ENCODE measurements around the gene TMEM129. TPM values are rescaled to one million over a fixed set of nuclear protein-coding genes. Genes with fewer than 3 reads are reported as not detected.

TMEM129 gene
- total and polyA plus RNA-seq, 10 of the 15 experiments (the other 5 are each of a cell fraction or from before 2014, with no cell fraction given), result 0.19 to 24.9 (median 13.2) TPM

DNA sequence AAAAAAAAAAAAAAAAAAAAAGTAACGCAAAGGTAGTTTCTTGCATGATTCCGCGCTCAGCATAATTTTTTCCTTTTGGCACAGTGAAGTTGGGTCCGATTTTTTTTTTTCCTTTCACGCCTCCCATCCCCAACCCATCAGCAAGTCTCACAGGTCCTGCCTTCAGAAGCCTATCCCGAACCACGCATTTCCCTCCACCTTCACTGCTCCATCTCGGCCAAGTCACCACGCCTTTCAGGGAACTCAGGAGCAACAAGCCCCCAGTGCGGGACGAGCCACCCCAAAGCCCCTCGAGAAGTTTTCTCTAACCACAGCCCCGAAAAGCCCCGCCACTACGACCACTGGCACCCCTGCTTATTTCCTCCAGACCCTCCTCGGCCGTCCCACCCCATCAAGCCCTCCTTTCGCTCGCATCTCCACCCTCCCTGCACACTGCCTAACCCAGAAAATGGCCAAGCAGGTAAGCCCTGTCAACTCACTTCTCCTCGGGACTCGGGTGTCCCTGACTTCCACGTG lies 10.0 kb downstream of the TMEM129 start (continued):
- TF ChIP-seq, protein P1, sequence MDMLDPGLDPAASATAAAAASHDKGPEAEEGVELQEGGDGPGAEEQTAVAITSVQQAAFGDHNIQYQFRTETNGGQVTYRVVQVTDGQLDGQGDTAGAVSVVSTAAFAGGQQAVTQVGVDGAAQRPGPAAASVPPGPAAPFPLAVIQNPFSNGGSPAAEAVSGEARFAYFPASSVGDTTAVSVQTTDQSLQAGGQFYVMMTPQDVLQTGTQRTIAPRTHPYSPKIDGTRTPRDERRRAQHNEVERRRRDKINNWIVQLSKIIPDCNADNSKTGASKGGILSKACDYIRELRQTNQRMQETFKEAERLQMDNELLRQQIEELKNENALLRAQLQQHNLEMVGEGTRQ (IDR thresholded peaks at IDR 0.05; ENCODE audit: borderline replicate concordance, low read depth, low read length), result no peak
- TF ChIP-seq NBN (IDR thresholded peaks at IDR 0.05) (0 out of 2 replicates have a peak, but pooled peaks have one; percentile 41), IRF4 (IDR thresholded peaks at IDR 0.05; ENCODE audit: low read depth, low read length) (no peak), RELA (IDR thresholded peaks at IDR 0.05; ENCODE audit: borderline replicate concordance, partially characterized antibody) (no peak), BRCA1 (IDR thresholded peaks at IDR 0.05; ENCODE audit: low read depth, low read length) (no peak), CEBPB (IDR thresholded peaks at IDR 0.05; ENCODE audit: borderline replicate concordance in 1 of 2, low read depth in 2 of 2, low read length in 2 of 2) (no peak), CBX3 (IDR thresholded peaks at IDR 0.05; ENCODE audit: borderline replicate concordance, low read depth) (no peak), CREM (IDR thresholded peaks at IDR 0.05; ENCODE audit: low read depth) (no peak), NFYA (IDR thresholded peaks at IDR 0.05; ENCODE audit: borderline replicate concordance, low read depth, low read length) (no peak), SPI1 (IDR thresholded peaks at IDR 0.05; ENCODE audit: borderline replicate concordance, insufficient read depth, low read depth, low read length) (no peak), RB1 (IDR thresholded peaks at IDR 0.05; ENCODE audit: borderline replicate concordance) (no peak), HDGF (IDR thresholded peaks at IDR 0.05) (peak; percentile 90), CHD4 (IDR thresholded peaks at IDR 0.05) (no peak), POU2F2 (IDR thresholded peaks at IDR 0.05; ENCODE audit: borderline replicate concordance, low read depth, low read length) (no peak), NFIC (IDR thresholded peaks at IDR 0.05; ENCODE audit: low read depth, low read length) (no peak), SMC3 (IDR thresholded peaks at IDR 0.05; ENCODE audit: borderline replicate concordance, low read length) (no peak)
- TF ChIP-seq, protein P2, sequence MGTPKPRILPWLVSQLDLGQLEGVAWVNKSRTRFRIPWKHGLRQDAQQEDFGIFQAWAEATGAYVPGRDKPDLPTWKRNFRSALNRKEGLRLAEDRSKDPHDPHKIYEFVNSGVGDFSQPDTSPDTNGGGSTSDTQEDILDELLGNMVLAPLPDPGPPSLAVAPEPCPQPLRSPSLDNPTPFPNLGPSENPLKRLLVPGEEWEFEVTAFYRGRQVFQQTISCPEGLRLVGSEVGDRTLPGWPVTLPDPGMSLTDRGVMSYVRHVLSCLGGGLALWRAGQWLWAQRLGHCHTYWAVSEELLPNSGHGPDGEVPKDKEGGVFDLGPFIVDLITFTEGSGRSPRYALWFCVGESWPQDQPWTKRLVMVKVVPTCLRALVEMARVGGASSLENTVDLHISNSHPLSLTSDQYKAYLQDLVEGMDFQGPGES (IDR thresholded peaks at IDR 0.05), result no peak

Measured in GM12878 (cell line).